GM12878 (cell line): ENCODE data around the gene PLVAP. TPM values are rescaled to one million over a fixed set of nuclear protein-coding genes. Genes with fewer than 3 reads are reported as not detected.

Experiments used
- HCFC1 ChIP-seq: fragments of 150-350 bp; IDR thresholded peaks from 2 replicates; pipeline ENCODE4 v1.6.1; 2014; ENCODE audit warnings: low read length
- HDAC2 ChIP-seq: fragments of 200-600 bp; sonication (generic); IDR thresholded peaks from 2 replicates; pipeline ENCODE4 v1.6.1; 2017
- HDGF ChIP-seq: fragments of 450-650 bp; IDR thresholded peaks from 2 replicates; pipeline ENCODE4 v1.6.1; 2016; ENCODE audit warnings: antibody characterized with exemption
- KLF5 ChIP-seq: fragments of 450-650 bp; IDR thresholded peaks from 2 replicates; pipeline ENCODE4 v1.6.1; 2014; ENCODE audit warnings: mild to moderate bottlenecking; ENCODE audit not compliant: partially characterized antibody
- MEF2A ChIP-seq: IDR thresholded peaks from 2 replicates; pipeline ENCODE4 v1.6.1; 2011; ENCODE audit warnings: low read depth, mild to moderate bottlenecking, low read length, moderate library complexity; ENCODE audit not compliant: insufficient read depth
- NKRF ChIP-seq: fragments of 450-650 bp; conservative IDR thresholded peaks from 2 replicates; pipeline ENCODE4 v1.6.1; 2017; ENCODE audit warnings: mild to moderate bottlenecking, moderate library complexity
- SMAD1 ChIP-seq: fragments of 450-650 bp; IDR thresholded peaks from 2 replicates; pipeline ENCODE4 v1.6.1; 2018; ENCODE audit warnings: mild to moderate bottlenecking, low read depth; ENCODE audit not compliant: partially characterized antibody
- WRNIP1 ChIP-seq: IDR thresholded peaks from 2 replicates; pipeline ENCODE4 v1.6.1; 2011; ENCODE audit warnings: low read depth, low read length, improper control_type of control experiment, borderline replicate concordance
- ZSCAN29 ChIP-seq: fragments of 450-650 bp; IDR thresholded peaks from 2 replicates; pipeline ENCODE4 v1.6.1; 2017; ENCODE audit warnings: mild to moderate bottlenecking, moderate library complexity
- polyA plus RNA-seq, 11 experiments: library from polyadenylated mRNA; depleted of rRNA in 4 of 11; unstranded in 6 of 11; stranded (reverse) in 5 of 11; fragments of >200 nt; fragmentation: Nextera tagmentation in 4 of 11; fragmentation: Illumina TruSeq in 1 of 11; extraction: Ambion mirVana in 4 of 11; extraction: Trizol in 1 of 11; gene quantifications; 1 replicate in 1 of 11; 2 replicates in 10 of 11; pipeline versions ENCODE4 v1.2.1 to v1.2.3, GENCODE V29; 2011 to 2016; ENCODE audit warnings: inconsistent platforms in 2 of 11, missing spikeins in 2 of 11, low read depth in 1 of 11
- total RNA-seq, 4 experiments: library from RNA; depleted of rRNA in 3 of 4; stranded (reverse); fragments of >200 nt in 3 of 4; fragmentation: Illumina TruSeq in 1 of 4; extraction: Trizol in 1 of 4; gene quantifications; 2 replicates each; pipeline versions ENCODE4 v1.2.1 to v1.2.3, GENCODE V29; 2013 to 2021
- TF ChIP-seq, protein P1 (sequence below): IDR thresholded peaks from 2 replicates; pipeline ENCODE4 v1.6.1; 2012; ENCODE audit warnings: low read depth, low read length, improper control_type of control experiment
- TF ChIP-seq, protein P2 (sequence below): IDR thresholded peaks from 2 replicates; pipeline ENCODE4 v1.6.1; 2011; ENCODE audit warnings: borderline replicate concordance, low read depth, mild to moderate bottlenecking, moderate library complexity, mixed read lengths, low read length; ENCODE audit not compliant: insufficient read depth; ENCODE audit errors: extremely low read length
- TF ChIP-seq, protein P3 (sequence below): IDR thresholded peaks from 2 replicates; pipeline ENCODE4 v1.6.1; 2012; ENCODE audit warnings: mild to moderate bottlenecking, low read depth, low read length
- TF ChIP-seq, protein P4 (sequence below): fragments of 450-650 bp; IDR thresholded peaks from 2 replicates; pipeline ENCODE4 v1.6.1; 2017; ENCODE audit warnings: low read depth, mild to moderate bottlenecking, moderate library complexity
- TF ChIP-seq, protein P5 (sequence below): fragments of 450-650 bp; IDR thresholded peaks from 2 replicates; pipeline ENCODE4 v1.6.1; 2017; ENCODE audit warnings: mild to moderate bottlenecking, moderate library complexity

Gene PLVAP
- total and polyA plus RNA-seq, 10 of the 15 experiments (the other 5 are each of a cell fraction or from before 2014, with no cell fraction given) = 0.03 to 0.54 (median 0.06) TPM; not detected in 4

DNA sequence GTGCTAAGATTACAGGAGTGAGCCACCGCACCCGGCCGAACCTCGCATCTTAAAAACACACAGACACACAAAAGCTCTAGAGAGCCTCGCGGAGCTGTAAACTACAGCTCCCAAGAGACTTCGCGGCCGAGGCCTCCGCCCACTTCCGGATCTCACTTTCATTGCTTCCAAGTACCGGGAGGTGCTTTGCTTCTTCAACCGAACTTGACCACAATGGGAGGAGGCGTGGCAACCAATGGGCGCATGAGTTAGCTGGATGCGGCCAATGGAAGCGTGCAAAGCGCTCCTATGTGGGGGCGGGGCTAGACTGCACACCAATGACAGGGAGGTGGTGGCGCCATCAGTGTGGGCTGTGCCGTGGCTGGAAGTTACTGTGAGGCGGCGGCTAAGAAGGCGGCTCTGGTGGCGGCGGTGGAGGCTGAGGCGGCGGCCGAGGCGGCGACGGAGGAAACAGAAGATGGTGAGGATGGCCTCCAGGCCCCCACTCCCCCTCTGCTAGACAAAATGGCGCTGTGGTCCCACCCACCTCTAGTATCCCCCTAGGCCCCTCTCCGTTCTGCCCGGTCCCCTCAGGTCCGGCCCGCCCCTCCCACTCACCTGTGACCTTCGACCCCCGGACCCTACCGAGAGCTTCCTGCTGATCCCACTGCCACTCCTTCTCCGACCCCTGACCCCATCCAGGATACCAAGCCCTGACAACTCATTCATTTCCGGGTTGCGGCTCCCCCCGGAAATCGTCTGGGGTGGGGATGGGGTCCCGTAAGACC lies 67.8 kb downstream of the PLVAP start, which contains the start of gene DDA1 (continued):
- TF ChIP-seq, protein P1, sequence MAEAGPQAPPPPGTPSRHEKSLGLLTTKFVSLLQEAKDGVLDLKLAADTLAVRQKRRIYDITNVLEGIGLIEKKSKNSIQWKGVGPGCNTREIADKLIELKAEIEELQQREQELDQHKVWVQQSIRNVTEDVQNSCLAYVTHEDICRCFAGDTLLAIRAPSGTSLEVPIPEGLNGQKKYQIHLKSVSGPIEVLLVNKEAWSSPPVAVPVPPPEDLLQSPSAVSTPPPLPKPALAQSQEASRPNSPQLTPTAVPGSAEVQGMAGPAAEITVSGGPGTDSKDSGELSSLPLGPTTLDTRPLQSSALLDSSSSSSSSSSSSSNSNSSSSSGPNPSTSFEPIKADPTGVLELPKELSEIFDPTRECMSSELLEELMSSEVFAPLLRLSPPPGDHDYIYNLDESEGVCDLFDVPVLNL = no peak
- TF ChIP-seq NKRF (peak; percentile 47; the same call in 1 of the 2 replicates), WRNIP1 (no peak), HDAC2 (no peak), ZSCAN29 (no peak), KLF5 (no peak), HCFC1 (peak; percentile 91), HDGF (no peak), MEF2A (no peak), SMAD1 (no peak)
- TF ChIP-seq, protein P2, sequence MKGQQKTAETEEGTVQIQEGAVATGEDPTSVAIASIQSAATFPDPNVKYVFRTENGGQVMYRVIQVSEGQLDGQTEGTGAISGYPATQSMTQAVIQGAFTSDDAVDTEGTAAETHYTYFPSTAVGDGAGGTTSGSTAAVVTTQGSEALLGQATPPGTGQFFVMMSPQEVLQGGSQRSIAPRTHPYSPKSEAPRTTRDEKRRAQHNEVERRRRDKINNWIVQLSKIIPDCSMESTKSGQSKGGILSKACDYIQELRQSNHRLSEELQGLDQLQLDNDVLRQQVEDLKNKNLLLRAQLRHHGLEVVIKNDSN = no peak
- TF ChIP-seq, protein P3, sequence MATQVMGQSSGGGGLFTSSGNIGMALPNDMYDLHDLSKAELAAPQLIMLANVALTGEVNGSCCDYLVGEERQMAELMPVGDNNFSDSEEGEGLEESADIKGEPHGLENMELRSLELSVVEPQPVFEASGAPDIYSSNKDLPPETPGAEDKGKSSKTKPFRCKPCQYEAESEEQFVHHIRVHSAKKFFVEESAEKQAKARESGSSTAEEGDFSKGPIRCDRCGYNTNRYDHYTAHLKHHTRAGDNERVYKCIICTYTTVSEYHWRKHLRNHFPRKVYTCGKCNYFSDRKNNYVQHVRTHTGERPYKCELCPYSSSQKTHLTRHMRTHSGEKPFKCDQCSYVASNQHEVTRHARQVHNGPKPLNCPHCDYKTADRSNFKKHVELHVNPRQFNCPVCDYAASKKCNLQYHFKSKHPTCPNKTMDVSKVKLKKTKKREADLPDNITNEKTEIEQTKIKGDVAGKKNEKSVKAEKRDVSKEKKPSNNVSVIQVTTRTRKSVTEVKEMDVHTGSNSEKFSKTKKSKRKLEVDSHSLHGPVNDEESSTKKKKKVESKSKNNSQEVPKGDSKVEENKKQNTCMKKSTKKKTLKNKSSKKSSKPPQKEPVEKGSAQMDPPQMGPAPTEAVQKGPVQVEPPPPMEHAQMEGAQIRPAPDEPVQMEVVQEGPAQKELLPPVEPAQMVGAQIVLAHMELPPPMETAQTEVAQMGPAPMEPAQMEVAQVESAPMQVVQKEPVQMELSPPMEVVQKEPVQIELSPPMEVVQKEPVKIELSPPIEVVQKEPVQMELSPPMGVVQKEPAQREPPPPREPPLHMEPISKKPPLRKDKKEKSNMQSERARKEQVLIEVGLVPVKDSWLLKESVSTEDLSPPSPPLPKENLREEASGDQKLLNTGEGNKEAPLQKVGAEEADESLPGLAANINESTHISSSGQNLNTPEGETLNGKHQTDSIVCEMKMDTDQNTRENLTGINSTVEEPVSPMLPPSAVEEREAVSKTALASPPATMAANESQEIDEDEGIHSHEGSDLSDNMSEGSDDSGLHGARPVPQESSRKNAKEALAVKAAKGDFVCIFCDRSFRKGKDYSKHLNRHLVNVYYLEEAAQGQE = no peak
- TF ChIP-seq, protein P4, sequence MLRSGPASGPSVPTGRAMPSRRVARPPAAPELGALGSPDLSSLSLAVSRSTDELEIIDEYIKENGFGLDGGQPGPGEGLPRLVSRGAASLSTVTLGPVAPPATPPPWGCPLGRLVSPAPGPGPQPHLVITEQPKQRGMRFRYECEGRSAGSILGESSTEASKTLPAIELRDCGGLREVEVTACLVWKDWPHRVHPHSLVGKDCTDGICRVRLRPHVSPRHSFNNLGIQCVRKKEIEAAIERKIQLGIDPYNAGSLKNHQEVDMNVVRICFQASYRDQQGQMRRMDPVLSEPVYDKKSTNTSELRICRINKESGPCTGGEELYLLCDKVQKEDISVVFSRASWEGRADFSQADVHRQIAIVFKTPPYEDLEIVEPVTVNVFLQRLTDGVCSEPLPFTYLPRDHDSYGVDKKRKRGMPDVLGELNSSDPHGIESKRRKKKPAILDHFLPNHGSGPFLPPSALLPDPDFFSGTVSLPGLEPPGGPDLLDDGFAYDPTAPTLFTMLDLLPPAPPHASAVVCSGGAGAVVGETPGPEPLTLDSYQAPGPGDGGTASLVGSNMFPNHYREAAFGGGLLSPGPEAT = peak; percentile 72
- TF ChIP-seq, protein P5, sequence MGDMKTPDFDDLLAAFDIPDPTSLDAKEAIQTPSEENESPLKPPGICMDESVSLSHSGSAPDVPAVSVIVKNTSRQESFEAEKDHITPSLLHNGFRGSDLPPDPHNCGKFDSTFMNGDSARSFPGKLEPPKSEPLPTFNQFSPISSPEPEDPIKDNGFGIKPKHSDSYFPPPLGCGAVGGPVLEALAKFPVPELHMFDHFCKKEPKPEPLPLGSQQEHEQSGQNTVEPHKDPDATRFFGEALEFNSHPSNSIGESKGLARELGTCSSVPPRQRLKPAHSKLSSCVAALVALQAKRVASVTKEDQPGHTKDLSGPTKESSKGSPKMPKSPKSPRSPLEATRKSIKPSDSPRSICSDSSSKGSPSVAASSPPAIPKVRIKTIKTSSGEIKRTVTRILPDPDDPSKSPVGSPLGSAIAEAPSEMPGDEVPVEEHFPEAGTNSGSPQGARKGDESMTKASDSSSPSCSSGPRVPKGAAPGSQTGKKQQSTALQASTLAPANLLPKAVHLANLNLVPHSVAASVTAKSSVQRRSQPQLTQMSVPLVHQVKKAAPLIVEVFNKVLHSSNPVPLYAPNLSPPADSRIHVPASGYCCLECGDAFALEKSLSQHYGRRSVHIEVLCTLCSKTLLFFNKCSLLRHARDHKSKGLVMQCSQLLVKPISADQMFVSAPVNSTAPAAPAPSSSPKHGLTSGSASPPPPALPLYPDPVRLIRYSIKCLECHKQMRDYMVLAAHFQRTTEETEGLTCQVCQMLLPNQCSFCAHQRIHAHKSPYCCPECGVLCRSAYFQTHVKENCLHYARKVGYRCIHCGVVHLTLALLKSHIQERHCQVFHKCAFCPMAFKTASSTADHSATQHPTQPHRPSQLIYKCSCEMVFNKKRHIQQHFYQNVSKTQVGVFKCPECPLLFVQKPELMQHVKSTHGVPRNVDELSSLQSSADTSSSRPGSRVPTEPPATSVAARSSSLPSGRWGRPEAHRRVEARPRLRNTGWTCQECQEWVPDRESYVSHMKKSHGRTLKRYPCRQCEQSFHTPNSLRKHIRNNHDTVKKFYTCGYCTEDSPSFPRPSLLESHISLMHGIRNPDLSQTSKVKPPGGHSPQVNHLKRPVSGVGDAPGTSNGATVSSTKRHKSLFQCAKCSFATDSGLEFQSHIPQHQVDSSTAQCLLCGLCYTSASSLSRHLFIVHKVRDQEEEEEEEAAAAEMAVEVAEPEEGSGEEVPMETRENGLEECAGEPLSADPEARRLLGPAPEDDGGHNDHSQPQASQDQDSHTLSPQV = no peak
